ENCODE results near the gene GPRC5C. TPM values are rescaled to one million over a fixed set of nuclear protein-coding genes. Genes with fewer than 3 reads are reported as not detected.

GPRC5C gene
- total and polyA plus RNA-seq, 2 of the 13 experiments (the other 11 are each of a cell fraction or from before 2014, with no cell fraction given): 85.6 to 300 TPM

- TF ChIP-seq IKZF4 (CRISPR knock-in tag; IDR thresholded peaks at IDR 0.05; ENCODE audit: borderline replicate concordance, low read depth, not compliant biosample characterization): peak; percentile 68
- no peak for TF ChIP-seq ZNF235 (CRISPR knock-in tag; IDR thresholded peaks at IDR 0.05; ENCODE audit: borderline replicate concordance)
- TF ChIP-seq ZNF652 (CRISPR knock-in tag; IDR thresholded peaks at IDR 0.05; ENCODE audit: borderline replicate concordance, low read depth): peak; percentile 68; the same call in 1 of the 2 replicates
- TF ChIP-seq GMEB2 (CRISPR knock-in tag; IDR thresholded peaks at IDR 0.05; ENCODE audit: low read depth): peak; percentile 61
- peak; percentile 66 for TF ChIP-seq HMGXB3 (CRISPR knock-in tag; IDR thresholded peaks at IDR 0.05; ENCODE audit: borderline replicate concordance)
- TF ChIP-seq NR3C1 (CRISPR knock-in tag; IDR thresholded peaks at IDR 0.05): no peak
- peak; percentile 24; the same call in 1 of the 2 replicates for TF ChIP-seq ZNF703 (CRISPR knock-in tag; IDR thresholded peaks at IDR 0.05; ENCODE audit: borderline replicate concordance)
- TF ChIP-seq KAT2B (IDR thresholded peaks at IDR 0.05; ENCODE audit: borderline replicate concordance, low read depth, low read length): peak; percentile 70
- peak; percentile 82 for TF ChIP-seq THAP11 (CRISPR knock-in tag; IDR thresholded peaks at IDR 0.05)
- TF ChIP-seq ZBTB46 (CRISPR knock-in tag; IDR thresholded peaks at IDR 0.05; ENCODE audit: borderline replicate concordance): peak; percentile 96
- TF ChIP-seq ZNF280D (CRISPR knock-in tag; IDR thresholded peaks at IDR 0.05): peak; percentile 33; the same call in 1 of the 2 replicates
- no peak for TF ChIP-seq ZBTB8A (CRISPR knock-in tag; IDR thresholded peaks at IDR 0.05; ENCODE audit: borderline replicate concordance, low read depth)
- TF ChIP-seq ZNF263 (CRISPR knock-in tag; IDR thresholded peaks at IDR 0.05): peak; percentile 34; the same call in 1 of the 2 replicates
- no peak for TF ChIP-seq SOX6 (IDR thresholded peaks at IDR 0.05)
- TF ChIP-seq SOX6 (CRISPR knock-in tag; IDR thresholded peaks at IDR 0.05): peak; percentile 93
- TF ChIP-seq POLR2G (IDR thresholded peaks at IDR 0.05; ENCODE audit: low read depth, low read length): peak; percentile 84
These were observed 11.0 kb downstream of the GPRC5C start (continued) for GRCh38 chr17:74442670-74443515.

Measured in HepG2 (cell line).